Fibroblast of pulmonary artery (primary cell): ENCODE measurements around the gene CDC14C.

Source experiments
- DNase-seq: peaks from one replicate; pipeline ENCODE4 v3.0.0-alpha.2; 2010; ENCODE audit warnings: low read depth
- H3K4me3 ChIP-seq: replicated peaks from 2 replicates; pipeline ENCODE4 v1.5.1; 2011; ENCODE audit warnings: low read depth, mild to moderate bottlenecking, control low read depth, low read length, moderate library complexity
- TF ChIP-seq, protein P1 (sequence below): IDR thresholded peaks from 2 replicates; pipeline ENCODE4 v1.5.1; 2011; ENCODE audit warnings: mild to moderate bottlenecking, control low read depth, low read length, inconsistent platforms; ENCODE audit errors: missing control alignments

CDC14C gene

GRCh38 chr7:48924433-48924832, at the start of gene CDC14C:
Gene CDC14C, plus strand, starts transcription at chr7:48924547. Its CDS starts 126 bp downstream, at chr7:48924673.
- TF ChIP-seq, protein P1, sequence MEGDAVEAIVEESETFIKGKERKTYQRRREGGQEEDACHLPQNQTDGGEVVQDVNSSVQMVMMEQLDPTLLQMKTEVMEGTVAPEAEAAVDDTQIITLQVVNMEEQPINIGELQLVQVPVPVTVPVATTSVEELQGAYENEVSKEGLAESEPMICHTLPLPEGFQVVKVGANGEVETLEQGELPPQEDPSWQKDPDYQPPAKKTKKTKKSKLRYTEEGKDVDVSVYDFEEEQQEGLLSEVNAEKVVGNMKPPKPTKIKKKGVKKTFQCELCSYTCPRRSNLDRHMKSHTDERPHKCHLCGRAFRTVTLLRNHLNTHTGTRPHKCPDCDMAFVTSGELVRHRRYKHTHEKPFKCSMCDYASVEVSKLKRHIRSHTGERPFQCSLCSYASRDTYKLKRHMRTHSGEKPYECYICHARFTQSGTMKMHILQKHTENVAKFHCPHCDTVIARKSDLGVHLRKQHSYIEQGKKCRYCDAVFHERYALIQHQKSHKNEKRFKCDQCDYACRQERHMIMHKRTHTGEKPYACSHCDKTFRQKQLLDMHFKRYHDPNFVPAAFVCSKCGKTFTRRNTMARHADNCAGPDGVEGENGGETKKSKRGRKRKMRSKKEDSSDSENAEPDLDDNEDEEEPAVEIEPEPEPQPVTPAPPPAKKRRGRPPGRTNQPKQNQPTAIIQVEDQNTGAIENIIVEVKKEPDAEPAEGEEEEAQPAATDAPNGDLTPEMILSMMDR = no peak
- no peak within 1 kb of the TSS for H3K4me3 ChIP-seq
- no peak for DNase-seq

- peak; percentile 14 for DNase-seq
- H3K4me3 ChIP-seq = no peak overlapping the region
- TF ChIP-seq, protein P1 = peak; percentile 9
Measured at GRCh38 chr7:48875045-48875916, 49.1 kb upstream of the CDC14C start.

DNA sequence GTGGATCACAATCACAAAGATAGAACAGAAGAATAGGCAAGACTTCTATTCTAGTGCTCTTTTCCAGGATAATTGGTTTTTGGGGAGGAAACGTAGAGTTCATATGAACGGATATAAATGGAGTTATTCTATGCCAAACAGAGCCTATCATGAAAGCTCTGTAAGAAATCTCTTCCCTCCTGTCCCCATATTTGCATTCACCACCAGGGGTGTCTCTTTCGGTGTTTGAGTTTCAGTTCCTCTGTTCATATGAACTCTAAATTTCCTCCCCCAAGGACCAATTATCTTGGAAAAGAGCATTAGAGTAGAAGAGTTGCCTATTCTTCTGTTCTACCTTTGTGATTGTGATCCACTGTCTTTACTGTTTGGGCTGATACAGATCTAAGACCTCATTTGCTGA, 48.3 kb upstream of the CDC14C start:
- TF ChIP-seq, protein P1 = no peak
- H3K4me3 ChIP-seq = no peak overlapping the region
- DNase-seq = no peak

DNA sequence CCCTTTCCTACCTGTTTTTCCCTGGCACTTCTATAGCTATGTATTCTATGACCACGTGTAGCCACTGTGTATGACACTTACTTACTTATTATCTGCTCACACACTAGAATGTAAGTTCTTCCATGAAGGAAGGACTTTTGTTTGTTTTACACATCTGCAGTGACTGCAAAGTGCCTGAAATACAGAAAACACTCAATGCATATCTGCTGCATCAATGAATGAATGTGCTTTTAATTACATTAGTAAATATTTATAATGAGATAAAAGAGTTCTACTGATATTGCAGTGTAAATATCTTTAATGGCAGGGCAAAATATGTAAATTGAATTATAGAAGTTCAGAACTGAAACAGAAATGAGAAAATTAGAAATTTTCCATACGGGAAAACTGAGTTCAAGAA, 43.5 kb upstream of the CDC14C start:
- no peak for DNase-seq
- no peak overlapping the region for H3K4me3 ChIP-seq
- TF ChIP-seq, protein P1 = no peak

DNA sequence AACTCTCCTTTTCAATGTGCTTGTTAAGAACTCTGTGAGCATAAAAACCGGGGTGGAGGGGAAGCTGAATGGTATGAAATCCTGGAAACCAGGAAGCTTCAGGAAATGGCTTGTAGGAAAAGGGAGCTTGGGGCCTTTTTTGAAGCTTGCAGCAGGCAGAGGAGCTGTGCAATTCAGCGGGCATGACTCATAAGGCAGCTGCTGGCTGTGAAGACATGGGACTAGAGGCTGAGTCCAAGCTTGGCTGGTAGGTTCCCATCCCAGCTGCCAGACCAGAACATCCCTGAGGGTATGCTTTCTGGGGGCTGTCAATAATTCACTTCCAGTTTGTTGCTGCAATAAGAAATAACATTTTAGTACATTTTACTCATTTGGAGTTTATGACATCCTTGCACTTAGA, 36.8 kb upstream of the CDC14C start:
- TF ChIP-seq, protein P1 = no peak
- DNase-seq = no peak
- no peak overlapping the region for H3K4me3 ChIP-seq

- no peak for DNase-seq
- TF ChIP-seq, protein P1 = no peak
Measured at GRCh38 chr7:48894574-48894973, 29.8 kb upstream of the CDC14C start.

DNA sequence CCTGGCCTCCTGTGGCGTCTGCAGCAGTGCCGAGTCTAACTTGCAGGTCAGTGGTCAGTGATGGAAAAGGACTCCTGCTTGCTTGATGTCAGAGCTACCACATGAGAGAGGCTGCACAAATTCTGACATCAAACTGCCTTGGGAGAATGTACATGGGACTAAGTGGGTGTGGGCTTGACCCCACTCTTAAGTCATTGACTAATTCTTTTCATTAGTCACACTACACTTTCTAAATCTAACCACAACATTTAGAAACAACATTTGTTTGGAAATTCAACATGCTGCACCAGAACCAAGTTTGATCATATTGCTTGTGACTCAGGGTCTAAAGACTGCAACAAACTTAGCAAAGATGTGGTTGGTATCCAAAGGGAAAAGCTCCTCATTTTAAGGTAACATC, 24.4 kb upstream of the CDC14C start:
- no peak overlapping the region for H3K4me3 ChIP-seq
- no peak for DNase-seq
- TF ChIP-seq, protein P1 = no peak

More at GRCh38 chr7:48894574-48894973, 29.8 kb upstream of the CDC14C start:
- no peak overlapping the region for H3K4me3 ChIP-seq
